K562 (cell line): ENCODE results near the gene IGSF9. TPM values are rescaled to one million over a fixed set of nuclear protein-coding genes. Genes with fewer than 3 reads are reported as not detected.

Experiments used
- ATAC-seq: fragments of 200-7000 bp; cut with Tn5 transposase; 3 replicates; pipeline ENCODE4 v1.9.1; 2020; ENCODE audit warnings: moderate library complexity
- BruUV-seq: library from RNA; stranded (reverse); fragments of 400-500 nt; replicated peaks from 2 replicates; lab custom pipeline; 2021; lab: Mats Ljungman, UMichigan
- CTCF ChIA-PET: fragments of 300-600 bp; formaldehyde crosslinking; extraction: SDS; loops from one replicate; lab custom pipeline; 2021; ENCODE audit warnings: low intra/inter-chr PET ratio; lab: Yijun Ruan, JAX
- POLR2A ChIA-PET: fragments of 300-600, 350-650 bp; sonication (Branson Sonifier 250); formaldehyde crosslinking; extraction: SDS; loops from one replicate; lab custom pipeline; 2021; ENCODE audit warnings: antibody characterized with exemption, inconsistent platforms; lab: Yijun Ruan, JAX
- DNase-seq, 4 experiments: peaks; one replicate each; pipeline versions ENCODE4 v3.0.0 to v3.0.0-alpha.2; 2011 to 2018; ENCODE audit warnings: low spot score in 3 of 4, mixed read lengths in 3 of 4; ENCODE audit errors: extremely low read depth in 1 of 4
- FAIRE-seq: peaks from 2 replicates; lab custom pipeline; 2011; peaks lifted over from hg19 to GRCh38; lab: Jason Lieb, UNC
- H2AFZ ChIP-seq: 2 replicates; pipeline ENCODE4 v1.6.0; 2011; ENCODE audit warnings: low read depth, low read length, control low read depth, inconsistent platforms
- H3K27ac ChIP-seq: fragments of 200-600 bp; 3 replicates; pipeline ENCODE4 v1.8.0; 2011; ENCODE audit warnings: low read depth, mild to moderate bottlenecking, control low read depth, inconsistent platforms, low read length, moderate library complexity, mixed read lengths; ENCODE audit errors: extremely low read depth
- H3K27me3 ChIP-seq, 2 experiments: fragments of 300-600 bp in 1 of 2; 2 replicates in 1 of 2; 3 replicates in 1 of 2; pipeline versions ENCODE4 v1.6.0 to v1.8.0; 2011; ENCODE audit warnings: inconsistent platforms in 2 of 2, low read length in 2 of 2, mild to moderate bottlenecking in 1 of 2, mixed read lengths in 1 of 2, moderate library complexity in 1 of 2; ENCODE audit not compliant: control insufficient read depth in 2 of 2, insufficient read depth in 2 of 2
- H3K36me3 ChIP-seq: fragments of 300-600 bp; 3 replicates; pipeline ENCODE4 v1.8.0; 2011; ENCODE audit warnings: mild to moderate bottlenecking, low read length, inconsistent platforms; ENCODE audit not compliant: control insufficient read depth, insufficient read depth
- H3K4me1 ChIP-seq, 2 experiments: fragments of 200-600 bp in 1 of 2; replicated peaks in 1 of 2; 2 replicates in 1 of 2; 3 replicates in 1 of 2; pipeline versions ENCODE4 v1.5.1 to v1.8.0; 2011; ENCODE audit warnings: inconsistent platforms in 2 of 2, low read length in 2 of 2, mild to moderate bottlenecking in 1 of 2, mixed read lengths in 1 of 2, moderate library complexity in 1 of 2; ENCODE audit not compliant: control insufficient read depth in 2 of 2, insufficient read depth in 2 of 2
- H3K4me2 ChIP-seq: 2 replicates; pipeline ENCODE4 v1.6.1; 2011; ENCODE audit warnings: low read length, control low read depth, inconsistent platforms, mixed read lengths; ENCODE audit not compliant: insufficient read depth
- H3K4me3 ChIP-seq: fragments of 200-600 bp; sonication (generic), shearing (Covaris generic); 2 replicates; pipeline ENCODE4 v1.5.1; 2016; ENCODE audit warnings: control low read depth, inconsistent platforms
- H3K79me2 ChIP-seq: fragments of 200-600 bp; 3 replicates; pipeline ENCODE4 v1.8.0; 2011; ENCODE audit warnings: low read length, inconsistent platforms; ENCODE audit not compliant: control insufficient read depth, insufficient read depth
- H3K9ac ChIP-seq, 2 experiments: 2 replicates each; pipeline versions ENCODE4 v1.6.0 to v1.6.1; 2011; ENCODE audit warnings: low read depth in 2 of 2, low read length in 2 of 2, control low read depth in 1 of 2, inconsistent platforms in 1 of 2, mild to moderate bottlenecking in 1 of 2, mixed read lengths in 1 of 2; ENCODE audit not compliant: insufficient read depth in 1 of 2
- H3K9me1 ChIP-seq: one replicate; pipeline ENCODE4 v1.6.0; 2011; ENCODE audit warnings: inconsistent platforms, mild to moderate bottlenecking, low read length, moderate library complexity; ENCODE audit not compliant: control insufficient read depth, insufficient read depth
- H3K9me3 ChIP-seq: replicated peaks from 2 replicates; pipeline ENCODE4 v1.5.1; 2011; ENCODE audit warnings: low read depth, low read length, inconsistent platforms; ENCODE audit not compliant: control insufficient read depth, insufficient read depth
- H4K20me1 ChIP-seq: replicated peaks from 2 replicates; pipeline ENCODE4 v1.6.1; 2011; ENCODE audit warnings: low read length, inconsistent platforms, mixed read lengths; ENCODE audit not compliant: control insufficient read depth, insufficient read depth
- ATF3 ChIP-seq, 2 experiments: fragments of 450-650 bp in 1 of 2; sonication (generic) in 1 of 2; formaldehyde crosslinking in 1 of 2; IDR thresholded peaks in 1 of 2; conservative IDR thresholded peaks in 1 of 2; 2 replicates each; pipeline versions ENCODE4 v1.6.1 to v1.8.1; 2016 to 2023; ENCODE audit warnings: mild to moderate bottlenecking in 2 of 2, moderate library complexity in 2 of 2, inconsistent platforms in 1 of 2, missing genetic modification reagents in 1 of 2
- CLOCK ChIP-seq: fragments of 250-450 bp; sonication (Bioruptor Pico); IDR thresholded peaks from 2 replicates; pipeline ENCODE4 v1.4.0; 2020; ENCODE audit warnings: mild to moderate bottlenecking, moderate library complexity, borderline replicate concordance
- JUND ChIP-seq, 2 experiments: IDR thresholded peaks; 2 replicates in 1 of 2; 3 replicates in 1 of 2; pipeline ENCODE4 v1.6.1; 2011; ENCODE audit warnings: borderline replicate concordance in 2 of 2, low read depth in 2 of 2, low read length in 2 of 2, improper control_type of control experiment in 1 of 2, missing biosample characterization in 1 of 2, missing genetic modification characterization in 1 of 2, missing genetic modification reagents in 1 of 2
- KAT7 ChIP-seq: sonication (generic); formaldehyde crosslinking; IDR thresholded peaks from 2 replicates; pipeline ENCODE4 v1.8.0; 2022; ENCODE audit warnings: missing genetic modification reagents, mild to moderate bottlenecking, borderline replicate concordance
- KDM4B ChIP-seq, 2 experiments: fragments of 450-650 bp in 1 of 2; sonication (generic) in 1 of 2; IDR thresholded peaks; 2 replicates each; pipeline ENCODE4 v1.6.1; 2016 to 2017; ENCODE audit warnings: borderline replicate concordance in 2 of 2, antibody characterized with exemption in 1 of 2, low read depth in 1 of 2, mild to moderate bottlenecking in 1 of 2
- MEF2A ChIP-seq: IDR thresholded peaks from 2 replicates; pipeline ENCODE4 v1.6.1; 2011; ENCODE audit warnings: low read depth, mild to moderate bottlenecking, low read length, moderate library complexity; ENCODE audit not compliant: control insufficient read depth
- MIER1 ChIP-seq: fragments of 450-650 bp; IDR thresholded peaks from 2 replicates; pipeline ENCODE4 v1.6.1; 2016; ENCODE audit warnings: antibody characterized with exemption, mild to moderate bottlenecking, low read depth
- SLC30A9 ChIP-seq: fragments of 250-450 bp; sonication (Bioruptor Pico); IDR thresholded peaks from 2 replicates; pipeline ENCODE4 v1.8.0; 2022; ENCODE audit warnings: mild to moderate bottlenecking, moderate library complexity
- TARDBP ChIP-seq: fragments of 450-650 bp; IDR thresholded peaks from 2 replicates; pipeline ENCODE4 v1.6.1; 2016
- TCF3 ChIP-seq: sonication (generic); formaldehyde crosslinking; IDR thresholded peaks from 2 replicates; pipeline ENCODE4 v1.4.0; 2020; ENCODE audit warnings: mild to moderate bottlenecking, missing genetic modification reagents
- TEAD4 ChIP-seq, 2 experiments: sonication (generic) in 1 of 2; formaldehyde crosslinking in 1 of 2; IDR thresholded peaks; 2 replicates each; pipeline versions ENCODE4 v1.6.1 to v1.8.0; 2012 to 2022; ENCODE audit warnings: borderline replicate concordance in 1 of 2, inconsistent platforms in 1 of 2, low read length in 1 of 2, mild to moderate bottlenecking in 1 of 2, missing genetic modification reagents in 1 of 2
- ZNF764 ChIP-seq: fragments of 250-450 bp; sonication (Bioruptor Pico); IDR thresholded peaks from 2 replicates; pipeline ENCODE4 v1.4.0; 2020; ENCODE audit warnings: low read depth, mild to moderate bottlenecking, moderate library complexity
- WGBS: fragments of 100-300 bp; shearing (Covaris generic); methylation state at CpG from one replicate; pipeline ENCODE4 v1.1.6; 2016; ENCODE audit warnings: low coverage, mixed read lengths; ENCODE audit not compliant: insufficient coverage; ENCODE audit errors: missing lambda C conversion rate; 5-methylcytosine and 5-hydroxymethylcytosine counted together
- in situ Hi-C: fragments of 300-500 bp; cut with MboI; formaldehyde crosslinking; loops from 4 replicates; pipeline ENCODE4 v1.15.0; 2018; ENCODE audit warnings: inconsistent platforms, mixed read lengths
- intact Hi-C: fragments of 100-400 bp; cut with micrococcal nuclease; formaldehyde crosslinking; loops from 2 replicates; pipeline ENCODE4 v1.14.2; 2022
- polyA plus RNA-seq, 8 experiments: library from polyadenylated mRNA; depleted of rRNA in 4 of 8; stranded (reverse) in 5 of 8; unstranded in 3 of 8; fragments of >200 nt; fragmentation: Nextera tagmentation in 2 of 8; fragmentation: Illumina TruSeq in 1 of 8; extraction: Ambion mirVana in 2 of 8; extraction: Trizol in 1 of 8; gene quantifications; 2 replicates each; pipeline versions ENCODE4 v1.2.1 to v1.2.3, GENCODE V29; 2011 to 2014; ENCODE audit warnings: inconsistent platforms in 1 of 8, missing spikeins in 1 of 8
- total RNA-seq, 7 experiments: library from RNA; depleted of rRNA in 6 of 7; stranded (reverse); fragments of >200 nt in 6 of 7; fragmentation: Illumina TruSeq in 2 of 7; extraction: Trizol in 2 of 7; gene quantifications; 2 replicates each; pipeline versions ENCODE4 v1.2.1 to v1.2.3, GENCODE V29; 2011 to 2021; ENCODE audit warnings: low replicate concordance in 1 of 7
- TF ChIP-seq, protein P1 (sequence below): fragments of 450-650 bp; IDR thresholded peaks from 2 replicates; pipeline ENCODE4 v1.6.1; 2018; ENCODE audit not compliant: partially characterized antibody

IGSF9 gene
- total and polyA plus RNA-seq, 9 of the 15 experiments (the other 6 are each of a cell fraction or from before 2014, with no cell fraction given), result 0.03 to 0.29 (median 0.07) TPM; not detected in 1

DNA sequence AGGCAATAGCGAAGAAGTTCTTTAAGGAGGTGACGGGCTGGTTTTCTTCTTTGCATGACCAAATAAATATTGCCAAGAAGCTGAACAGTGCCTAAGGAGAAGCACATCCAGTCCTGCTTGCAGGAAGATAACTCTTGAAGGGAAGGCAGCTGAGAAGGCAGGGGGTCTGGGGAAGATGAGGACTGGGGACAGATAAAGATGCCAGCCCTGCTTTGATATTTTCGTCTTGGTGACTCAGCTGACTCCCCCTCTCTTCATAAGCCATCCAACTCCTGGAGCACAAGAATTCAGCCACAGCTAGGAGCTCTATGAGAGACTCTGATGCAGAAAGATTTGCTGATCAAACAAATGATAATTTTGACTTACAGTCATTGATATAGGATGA, 48.9 kb downstream of the IGSF9 start:
- Histone ChIP-seq H3K4me1 (peaks cover 18 to 33% of the 10 kb centered on the region in 2 experiments), H3K36me3 (no peaks in the 10 kb centered on the region), H3K9me1 (no peaks in the 10 kb centered on the region), H3K4me3 (no peak overlapping the region), H3K4me2 (0 out of 2 replicates have a peak overlapping the region, but pooled peaks have one; percentile 27), H4K20me1 (no peaks in the 10 kb centered on the region), H3K9me3 (no peaks in the 10 kb centered on the region), H3K79me2 (no peaks in the 10 kb centered on the region), H3K9ac (no peak overlapping the region), H2AFZ (no peak overlapping the region), H3K27me3 (0 out of 5 replicates have a peak, but pooled peaks cover 0 to 4% of the 10 kb centered on the region in 2 experiments), H3K27ac (no peak overlapping the region)
- intact Hi-C loops (no loop called here), in situ Hi-C loops (no loop called here)
- DNase-seq (peak in 2 of 4 experiments; percentile 58 to 62), FAIRE-seq (peak; percentile 76), ATAC-seq (no peak)
- CTCF ChIA-PET, result no interaction called here
- BruUV-seq, result no TSS peak
- 5% methylated on average over 3 of the region's 3 CpGs for whole genome bisulfite sequencing
- POLR2A ChIA-PET, result interaction anchor here (0.6 to 0.7 kb wide), 2 partner anchors 23 to 81 kb away, joined by 3 read pairs; no protein-coding TSS in a partner anchor
- TF ChIP-seq, protein P1, sequence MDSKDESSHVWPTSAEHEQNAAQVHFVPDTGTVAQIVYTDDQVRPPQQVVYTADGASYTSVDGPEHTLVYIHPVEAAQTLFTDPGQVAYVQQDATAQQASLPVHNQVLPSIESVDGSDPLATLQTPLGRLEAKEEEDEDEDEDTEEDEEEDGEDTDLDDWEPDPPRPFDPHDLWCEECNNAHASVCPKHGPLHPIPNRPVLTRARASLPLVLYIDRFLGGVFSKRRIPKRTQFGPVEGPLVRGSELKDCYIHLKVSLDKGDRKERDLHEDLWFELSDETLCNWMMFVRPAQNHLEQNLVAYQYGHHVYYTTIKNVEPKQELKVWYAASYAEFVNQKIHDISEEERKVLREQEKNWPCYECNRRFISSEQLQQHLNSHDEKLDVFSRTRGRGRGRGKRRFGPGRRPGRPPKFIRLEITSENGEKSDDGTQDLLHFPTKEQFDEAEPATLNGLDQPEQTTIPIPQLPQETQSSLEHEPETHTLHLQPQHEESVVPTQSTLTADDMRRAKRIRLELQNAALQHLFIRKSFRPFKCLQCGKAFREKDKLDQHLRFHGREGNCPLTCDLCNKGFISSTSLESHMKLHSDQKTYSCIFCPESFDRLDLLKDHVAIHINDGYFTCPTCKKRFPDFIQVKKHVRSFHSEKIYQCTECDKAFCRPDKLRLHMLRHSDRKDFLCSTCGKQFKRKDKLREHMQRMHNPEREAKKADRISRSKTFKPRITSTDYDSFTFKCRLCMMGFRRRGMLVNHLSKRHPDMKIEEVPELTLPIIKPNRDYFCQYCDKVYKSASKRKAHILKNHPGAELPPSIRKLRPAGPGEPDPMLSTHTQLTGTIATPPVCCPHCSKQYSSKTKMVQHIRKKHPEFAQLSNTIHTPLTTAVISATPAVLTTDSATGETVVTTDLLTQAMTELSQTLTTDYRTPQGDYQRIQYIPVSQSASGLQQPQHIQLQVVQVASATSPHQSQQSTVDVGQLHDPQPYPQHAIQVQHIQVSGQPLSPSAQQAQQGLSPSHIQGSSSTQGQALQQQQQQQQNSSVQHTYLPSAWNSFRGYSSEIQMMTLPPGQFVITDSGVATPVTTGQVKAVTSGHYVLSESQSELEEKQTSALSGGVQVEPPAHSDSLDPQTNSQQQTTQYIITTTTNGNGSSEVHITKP, result peak; percentile 14
- TF ChIP-seq MEF2A, result peak; percentile 45; the same call in 1 of the 2 replicates
- no peak for TF ChIP-seq KDM4B (IDR thresholded peaks at IDR 0.05; ENCODE audit: borderline replicate concordance in 2 of 2, low read depth in 1 of 2)
- TF ChIP-seq TARDBP, result no peak
- no peak for TF ChIP-seq KAT7 (CRISPR knock-in tag)
- no peak for TF ChIP-seq MIER1
- no peak for TF ChIP-seq CLOCK
- no peak for TF ChIP-seq SLC30A9 (CRISPR knock-in tag)
- peak; percentile 37; the same call in 1 of the 2 replicates for TF ChIP-seq JUND (IDR thresholded peaks at IDR 0.05; ENCODE audit: borderline replicate concordance, low read depth, low read length)
- no peak for TF ChIP-seq JUND (tag; IDR thresholded peaks at IDR 0.05; ENCODE audit: borderline replicate concordance, low read depth, low read length)
- no peak for TF ChIP-seq ZNF764 (CRISPR knock-in tag)
- 0 out of 2 replicates have a peak, but pooled peaks have one; percentile 26 for TF ChIP-seq ATF3 (IDR thresholded peaks at IDR 0.05)
- no peak for TF ChIP-seq ATF3 (CRISPR knock-in tag; conservative IDR thresholded peaks at IDR 0.05)
- peak; percentile 43; the same call in 1 of the 2 replicates for TF ChIP-seq TCF3
- TF ChIP-seq TEAD4 (IDR thresholded peaks at IDR 0.05; ENCODE audit: low read length), result peak; percentile 11; the same call in 1 of the 2 replicates
- TF ChIP-seq TEAD4 (CRISPR knock-in tag; IDR thresholded peaks at IDR 0.05; ENCODE audit: borderline replicate concordance), result no peak
